ENCODE measurements around the gene RRP8.

- TF ChIP-seq FOXM1 (IDR thresholded peaks at IDR 0.05; ENCODE audit: low read depth, low read length): no peak
- no peak for TF ChIP-seq POLR2A (IDR thresholded peaks at IDR 0.05; ENCODE audit: low read depth, low read length)
- TF ChIP-seq, protein P1, sequence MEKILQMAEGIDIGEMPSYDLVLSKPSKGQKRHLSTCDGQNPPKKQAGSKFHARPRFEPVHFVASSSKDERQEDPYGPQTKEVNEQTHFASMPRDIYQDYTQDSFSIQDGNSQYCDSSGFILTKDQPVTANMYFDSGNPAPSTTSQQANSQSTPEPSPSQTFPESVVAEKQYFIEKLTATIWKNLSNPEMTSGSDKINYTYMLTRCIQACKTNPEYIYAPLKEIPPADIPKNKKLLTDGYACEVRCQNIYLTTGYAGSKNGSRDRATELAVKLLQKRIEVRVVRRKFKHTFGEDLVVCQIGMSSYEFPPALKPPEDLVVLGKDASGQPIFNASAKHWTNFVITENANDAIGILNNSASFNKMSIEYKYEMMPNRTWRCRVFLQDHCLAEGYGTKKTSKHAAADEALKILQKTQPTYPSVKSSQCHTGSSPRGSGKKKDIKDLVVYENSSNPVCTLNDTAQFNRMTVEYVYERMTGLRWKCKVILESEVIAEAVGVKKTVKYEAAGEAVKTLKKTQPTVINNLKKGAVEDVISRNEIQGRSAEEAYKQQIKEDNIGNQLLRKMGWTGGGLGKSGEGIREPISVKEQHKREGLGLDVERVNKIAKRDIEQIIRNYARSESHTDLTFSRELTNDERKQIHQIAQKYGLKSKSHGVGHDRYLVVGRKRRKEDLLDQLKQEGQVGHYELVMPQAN (conservative IDR thresholded peaks at IDR 0.05): no peak
- no peak for TF ChIP-seq CTCF (IDR thresholded peaks at IDR 0.05 in 2 of 3, conservative IDR thresholded peaks at IDR 0.05 in 1 of 3; ENCODE audit: control insufficient read depth in 2 of 3, extremely low read depth in 1 of 3, insufficient read depth in 1 of 3, low read depth in 3 of 3, low read length in 3 of 3)
- no peak for TF ChIP-seq SMAD1 (IDR thresholded peaks at IDR 0.05; ENCODE audit: low read depth, partially characterized antibody)
- no peak for TF ChIP-seq EP300 (IDR thresholded peaks at IDR 0.05; ENCODE audit: borderline replicate concordance in 1 of 2, control insufficient read depth in 1 of 2, low read depth in 2 of 2, low read length in 2 of 2)
- TF ChIP-seq YY1 (IDR thresholded peaks at IDR 0.05; ENCODE audit: low read depth, low read length): no peak
- TF ChIP-seq USF2 (IDR thresholded peaks at IDR 0.05; ENCODE audit: borderline replicate concordance, low read depth, low read length): no peak
Measured at GRCh38 chr11:6626971-6627761, 23.8 kb upstream of the RRP8 start.

Measured in GM12878 (cell line).